HL-60 (cell line): ENCODE results near the gene MOV10L1.

Experiments used
- DNase-seq, 2 experiments: peaks; one replicate each; pipeline ENCODE4 v3.0.0-alpha.2; 2010 to 2020; ENCODE audit warnings: low read depth in 1 of 2, low spot score in 1 of 2
- H3K27ac ChIP-seq: fragments of 250-450 bp; sonication (Bioruptor Pico); replicated peaks from 2 replicates; pipeline ENCODE4 v1.5.1; 2020; ENCODE audit warnings: mild to moderate bottlenecking, moderate library complexity
- H3K27me3 ChIP-seq: fragments of 250-450 bp; sonication (Bioruptor Pico); 2 replicates; pipeline ENCODE4 v1.5.1; 2021; ENCODE audit warnings: mild to moderate bottlenecking, moderate library complexity; ENCODE audit not compliant: insufficient read depth, poor library complexity, severe bottlenecking
- H3K4me3 ChIP-seq: replicated peaks from 2 replicates; pipeline ENCODE4 v1.5.1; 2011; ENCODE audit warnings: mild to moderate bottlenecking, control low read depth, low read length; ENCODE audit not compliant: insufficient read depth
- CTCF ChIP-seq: IDR thresholded peaks from one replicate; pipeline ENCODE4 v1.5.1; 2011; ENCODE audit warnings: low read length, control low read depth, inconsistent platforms; ENCODE audit not compliant: insufficient read depth
- GABPA ChIP-seq: IDR thresholded peaks from 2 replicates; pipeline ENCODE4 v1.6.1; 2012; ENCODE audit warnings: low read depth
- POLR2AphosphoS5 ChIP-seq: IDR thresholded peaks from 2 replicates; pipeline ENCODE4 v1.6.1; 2012; ENCODE audit warnings: low read depth
- REST ChIP-seq: IDR thresholded peaks from 2 replicates; pipeline ENCODE4 v1.6.1; 2012; ENCODE audit warnings: low read depth; ENCODE audit not compliant: insufficient replicate concordance
- SPI1 ChIP-seq: IDR thresholded peaks from 2 replicates; pipeline ENCODE4 v1.6.1; 2012; ENCODE audit warnings: low read depth, mild to moderate bottlenecking, borderline replicate concordance

Gene MOV10L1

GRCh38 chr22:50088096-50088495, 1.7 kb upstream of the MOV10L1 start:
- Histone ChIP-seq H3K27ac (no peak overlapping the region), H3K27me3 (no peaks in the 10 kb centered on the region), H3K4me3 (no peak overlapping the region)
- TF ChIP-seq REST, result no peak
- no peak for TF ChIP-seq CTCF
- TF ChIP-seq SPI1, result no peak
- no peak for TF ChIP-seq GABPA
- no peak for TF ChIP-seq POLR2AphosphoS5
- no peak for DNase-seq

GRCh38 chr22:50089231-50089630, 575 bp upstream of the MOV10L1 start:
- no peaks in the 10 kb centered on the region for H3K27me3 ChIP-seq
- no peak overlapping the region for H3K4me3 ChIP-seq
- TF ChIP-seq POLR2AphosphoS5, result no peak
- no peak for TF ChIP-seq CTCF
- TF ChIP-seq REST, result no peak
- no peak for TF ChIP-seq GABPA
- no peak for TF ChIP-seq SPI1
- no peak overlapping the region for H3K27ac ChIP-seq
- no peak for DNase-seq

GRCh38 chr22:50090412-50090714, 557 bp downstream of the MOV10L1 start:
- no peak for DNase-seq
- no peak overlapping the region for H3K27ac ChIP-seq
- no peak overlapping the region for H3K4me3 ChIP-seq
- no peak for TF ChIP-seq CTCF
- TF ChIP-seq REST, result no peak
- no peak for TF ChIP-seq POLR2AphosphoS5
- no peak for TF ChIP-seq GABPA
- no peak for TF ChIP-seq SPI1
- no peaks in the 10 kb centered on the region for H3K27me3 ChIP-seq
